MM.1S (cell line): ENCODE measurements around the gene GLIS2.

Experiments
- DNase-seq: peaks from one replicate; pipeline ENCODE4 v3.0.0-alpha.2; 2015
- H2AFZ ChIP-seq: fragments of 300-600 bp; sonication (generic); 2 replicates; pipeline ENCODE4 v1.6.0; 2016; ENCODE audit warnings: antibody characterized with exemption, low read length
- H3F3A ChIP-seq: fragments of 300-600 bp; sonication (generic); 2 replicates; pipeline ENCODE4 v1.6.1; 2016; ENCODE audit warnings: mild to moderate bottlenecking, antibody characterized with exemption, low read length, moderate library complexity, mixed read lengths; ENCODE audit not compliant: insufficient read depth
- H3K27ac ChIP-seq: fragments of 300-600 bp; sonication (generic); 2 replicates; pipeline ENCODE4 v1.5.1; 2016; ENCODE audit warnings: mild to moderate bottlenecking, low read length
- H3K27me3 ChIP-seq: fragments of 300-600 bp; sonication (generic); replicated peaks from 2 replicates; pipeline ENCODE4 v1.6.0; 2016; ENCODE audit warnings: low read length; ENCODE audit not compliant: insufficient read depth
- H3K36me3 ChIP-seq: fragments of 300-600 bp; sonication (generic); replicated peaks from 2 replicates; pipeline ENCODE4 v1.6.1; 2016; ENCODE audit warnings: mild to moderate bottlenecking, low read length, mixed read lengths; ENCODE audit not compliant: insufficient read depth
- H3K4me1 ChIP-seq: fragments of 300-600 bp; sonication (generic); 2 replicates; pipeline ENCODE4 v1.6.1; 2016; ENCODE audit warnings: low read length, mixed read lengths
- H3K4me2 ChIP-seq: fragments of 300-600 bp; sonication (generic); 2 replicates; pipeline ENCODE4 v1.6.0; 2016; ENCODE audit warnings: low read depth, low read length
- H3K4me3 ChIP-seq: fragments of 300-600 bp; sonication (generic); 2 replicates; pipeline ENCODE4 v1.5.1; 2016; ENCODE audit warnings: low read length, mixed read lengths
- H3K79me2 ChIP-seq: fragments of 300-600 bp; sonication (generic); 2 replicates; pipeline ENCODE4 v1.6.1; 2016; ENCODE audit warnings: mixed run types, low read length, mixed read lengths
- H3K9ac ChIP-seq: fragments of 300-600 bp; sonication (generic); 2 replicates; pipeline ENCODE4 v1.6.1; 2016; ENCODE audit warnings: low read length, mixed read lengths
- H3K9me2 ChIP-seq: fragments of 300-600 bp; sonication (generic); replicated peaks from 2 replicates; pipeline ENCODE4 v1.6.1; 2016; ENCODE audit warnings: mild to moderate bottlenecking, low read length, mixed read lengths; ENCODE audit not compliant: insufficient read depth
- H3K9me3 ChIP-seq: fragments of 300-600 bp; sonication (generic); replicated peaks from 2 replicates; pipeline ENCODE4 v1.6.1; 2016; ENCODE audit warnings: mild to moderate bottlenecking, low read length, mixed read lengths; ENCODE audit not compliant: insufficient read depth
- H4K20me1 ChIP-seq: fragments of 300-600 bp; sonication (generic); 2 replicates; pipeline ENCODE4 v1.6.1; 2016; ENCODE audit warnings: mild to moderate bottlenecking, low read length, moderate library complexity, mixed read lengths; ENCODE audit not compliant: insufficient read depth
- CTCF ChIP-seq: fragments of 300-600 bp; sonication (generic); IDR thresholded peaks from 2 replicates; pipeline ENCODE4 v1.5.1; 2016; ENCODE audit warnings: antibody characterized with exemption, low read length, mixed read lengths
- EZH2 ChIP-seq: fragments of 300-600 bp; sonication (generic); optimal IDR thresholded peaks from 2 replicates; pipeline ENCODE3; 2017; ENCODE audit warnings: low read depth, mild to moderate bottlenecking, antibody characterized with exemption, low read length, mixed read lengths
- EZH2phosphoT487 ChIP-seq: fragments of 300-600 bp; sonication (generic); IDR thresholded peaks from 2 replicates; pipeline ENCODE4 v1.6.1; 2018; ENCODE audit warnings: antibody characterized with exemption, low read length

GLIS2 gene

GRCh38 chr16:4381935-4382794 lies 66.3 kb downstream of the GLIS2 start:
- no peak overlapping the region for H2AFZ ChIP-seq
- H3K9me2 ChIP-seq: no peaks in the 10 kb centered on the region
- no peaks in the 10 kb centered on the region for H3F3A ChIP-seq
- no peak overlapping the region for H3K4me3 ChIP-seq
- no peak overlapping the region for H3K9ac ChIP-seq
- H3K27me3 ChIP-seq: no peaks in the 10 kb centered on the region
- H3K4me1 ChIP-seq: no peaks in the 10 kb centered on the region
- H3K9me3 ChIP-seq: no peaks in the 10 kb centered on the region
- no peak overlapping the region for H3K27ac ChIP-seq
- no peaks in the 10 kb centered on the region for H4K20me1 ChIP-seq
- DNase-seq: no peak
- no peak overlapping the region for H3K4me2 ChIP-seq
- no peak for TF ChIP-seq EZH2phosphoT487
- TF ChIP-seq CTCF: no peak
- TF ChIP-seq EZH2: no peak
- no peaks in the 10 kb centered on the region; the same call in 1 of the 2 replicates for H3K79me2 ChIP-seq
- peaks cover 3% of the 10 kb centered on the region; the same call in 1 of the 2 replicates for H3K36me3 ChIP-seq

GRCh38 chr16:4382795-4383357 lies 67.0 kb downstream of the GLIS2 start:
- Histone ChIP-seq H3K9ac (no peak overlapping the region), H3K36me3 (peaks cover 3% of the 10 kb centered on the region; the same call in 1 of the 2 replicates), H3K4me1 (no peaks in the 10 kb centered on the region), H3K9me2 (no peaks in the 10 kb centered on the region), H3K27me3 (no peaks in the 10 kb centered on the region), H3K4me3 (no peak overlapping the region), H2AFZ (no peak overlapping the region), H4K20me1 (no peaks in the 10 kb centered on the region), H3K79me2 (no peaks in the 10 kb centered on the region; the same call in 1 of the 2 replicates), H3K27ac (no peak overlapping the region), H3K4me2 (no peak overlapping the region), H3K9me3 (no peaks in the 10 kb centered on the region), H3F3A (no peaks in the 10 kb centered on the region)
- TF ChIP-seq EZH2phosphoT487: no peak
- TF ChIP-seq EZH2: no peak
- no peak for TF ChIP-seq CTCF
- DNase-seq: no peak

- no peaks in the 10 kb centered on the region for H3K9me2 ChIP-seq
- DNase-seq: no peak
- TF ChIP-seq EZH2phosphoT487: no peak
- TF ChIP-seq CTCF: no peak
- TF ChIP-seq EZH2: no peak
- H3K4me2 ChIP-seq: no peak overlapping the region
- no peak overlapping the region for H3K4me3 ChIP-seq
- no peaks in the 10 kb centered on the region for H4K20me1 ChIP-seq
- no peaks in the 10 kb centered on the region for H3K27me3 ChIP-seq
- no peak overlapping the region for H3K9ac ChIP-seq
- H3K79me2 ChIP-seq: no peaks in the 10 kb centered on the region; the same call in 1 of the 2 replicates
- no peaks in the 10 kb centered on the region for H3K9me3 ChIP-seq
- peaks cover 3% of the 10 kb centered on the region; the same call in 1 of the 2 replicates for H3K36me3 ChIP-seq
- no peaks in the 10 kb centered on the region for H3F3A ChIP-seq
- H3K27ac ChIP-seq: no peak overlapping the region
- H2AFZ ChIP-seq: no peak overlapping the region
- no peaks in the 10 kb centered on the region for H3K4me1 ChIP-seq
These were observed 68.0 kb downstream of the GLIS2 start for GRCh38 chr16:4383591-4384444.
